ENCODE data around the gene FRMD5.
"Not testable (repeated sequence)": the region's sequence is repeated elsewhere in the genome, so short reads cannot be mapped to it uniquely, and the experiment has no call there.

DNA sequence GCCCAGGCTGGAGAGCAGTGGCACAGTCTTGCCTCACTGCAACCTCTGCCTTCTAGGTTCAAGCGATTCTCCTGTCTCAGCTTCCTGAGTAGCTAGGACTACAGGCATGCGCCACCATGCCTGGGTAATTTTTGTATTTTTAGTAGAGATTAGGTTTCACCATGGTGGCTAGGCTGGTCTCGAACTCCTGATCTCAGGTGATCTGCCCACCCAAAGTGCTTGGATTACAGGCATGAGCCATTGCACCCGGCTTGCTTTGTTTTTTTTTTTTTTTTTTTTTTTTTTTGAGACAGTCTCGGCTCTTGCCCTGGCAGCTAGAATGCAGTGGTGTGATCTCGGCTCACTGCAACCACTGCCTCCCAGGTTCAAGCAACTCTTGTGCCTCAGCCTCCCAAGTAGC lies 362.6 kb downstream of the FRMD5 start:
- TF ChIP-seq, protein P1, sequence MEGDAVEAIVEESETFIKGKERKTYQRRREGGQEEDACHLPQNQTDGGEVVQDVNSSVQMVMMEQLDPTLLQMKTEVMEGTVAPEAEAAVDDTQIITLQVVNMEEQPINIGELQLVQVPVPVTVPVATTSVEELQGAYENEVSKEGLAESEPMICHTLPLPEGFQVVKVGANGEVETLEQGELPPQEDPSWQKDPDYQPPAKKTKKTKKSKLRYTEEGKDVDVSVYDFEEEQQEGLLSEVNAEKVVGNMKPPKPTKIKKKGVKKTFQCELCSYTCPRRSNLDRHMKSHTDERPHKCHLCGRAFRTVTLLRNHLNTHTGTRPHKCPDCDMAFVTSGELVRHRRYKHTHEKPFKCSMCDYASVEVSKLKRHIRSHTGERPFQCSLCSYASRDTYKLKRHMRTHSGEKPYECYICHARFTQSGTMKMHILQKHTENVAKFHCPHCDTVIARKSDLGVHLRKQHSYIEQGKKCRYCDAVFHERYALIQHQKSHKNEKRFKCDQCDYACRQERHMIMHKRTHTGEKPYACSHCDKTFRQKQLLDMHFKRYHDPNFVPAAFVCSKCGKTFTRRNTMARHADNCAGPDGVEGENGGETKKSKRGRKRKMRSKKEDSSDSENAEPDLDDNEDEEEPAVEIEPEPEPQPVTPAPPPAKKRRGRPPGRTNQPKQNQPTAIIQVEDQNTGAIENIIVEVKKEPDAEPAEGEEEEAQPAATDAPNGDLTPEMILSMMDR (IDR thresholded peaks at IDR 0.05) = not testable (repeated sequence)
- not testable (repeated sequence) for TF ChIP-seq POLR2A (IDR thresholded peaks at IDR 0.05)
